Measurements from ENCODE around the gene ANKRD12. TPM values are rescaled to one million over a fixed set of nuclear protein-coding genes. Genes with fewer than 3 reads are reported as not detected.

Gene ANKRD12
- total and polyA plus RNA-seq, 4 experiments from 2014 or later = 10.7 to 280 (median 201) TPM

GRCh38 chr18:9240270-9240669 is 103.7 kb downstream of the ANKRD12 start:
- no peaks in the 10 kb centered on the region for H3K9me3 ChIP-seq (ENCODE audit: control insufficient read depth in 1 of 2, low read length in 2 of 2)
- Mint-ChIP-seq H3K4me3 (no peak overlapping the region), H3K4me1 (peaks cover 0 to 15% (median 8%) of the 10 kb centered on the region in 4 donors), H3K36me3 (peaks cover 58 to 64% of the 10 kb centered on the region in 2 donors), H3K9me3 (peaks cover 0 to 3% (median 0%) of the 10 kb centered on the region in 8 donors), H3K27ac (peak overlapping the region in 3 of 7 donors; percentile 43 to 57 (median 48)), H3K27me3 (no peaks in the 10 kb centered on the region)
- H3K4me1 ChIP-seq (ENCODE audit: insufficient read depth, low read length) = no peaks in the 10 kb centered on the region
- H3K4me3 ChIP-seq (ENCODE audit: low read length in 2 of 2) = no peak overlapping the region
- intact Hi-C loops (cut with micrococcal nuclease) = no loop called here
- CTCF ChIA-PET (ENCODE audit: partially characterized antibody) = no interaction called here
- POLR2A ChIA-PET (ENCODE audit: partially characterized antibody) = interaction anchor here (0.7 kb wide), 1 partner anchor 95 kb away, joined by 3 read pairs; the partner anchor contains the start of gene TWSG1
- no peak for DNase-seq
- no peaks in the 10 kb centered on the region for H3K27me3 ChIP-seq (ENCODE audit: insufficient read depth, low read length)
- no peak overlapping the region for H3K27ac ChIP-seq (ENCODE audit: low read depth, low read length)
- H3K36me3 ChIP-seq (ENCODE audit: insufficient read depth, low read length) = peaks cover 39% of the 10 kb centered on the region

GRCh38 chr18:9243029-9243428 is 106.4 kb downstream of the ANKRD12 start:
- intact Hi-C loops (cut with micrococcal nuclease) = no loop called here
- Histone ChIP-seq H3K4me3 (ENCODE audit: low read length in 2 of 2) (no peak overlapping the region), H3K4me1 (ENCODE audit: insufficient read depth, low read length) (no peaks in the 10 kb centered on the region), H3K9me3 (ENCODE audit: control insufficient read depth in 1 of 2, low read length in 2 of 2) (no peaks in the 10 kb centered on the region), H3K36me3 (ENCODE audit: insufficient read depth, low read length) (peaks cover 31% of the 10 kb centered on the region), H3K27me3 (ENCODE audit: insufficient read depth, low read length) (no peaks in the 10 kb centered on the region), H3K27ac (ENCODE audit: low read depth, low read length) (no peak overlapping the region)
- no peak for DNase-seq
- H3K9me3 Mint-ChIP-seq = peaks cover 0 to 1% (median 0%) of the 10 kb centered on the region in 8 donors
- CTCF ChIA-PET (ENCODE audit: partially characterized antibody) = no interaction called here
- H3K27ac Mint-ChIP-seq = peak overlapping the region in 4 of 7 donors; percentile 11 to 49 (median 26)
- H3K27me3 Mint-ChIP-seq = no peaks in the 10 kb centered on the region
- H3K4me1 Mint-ChIP-seq = peaks cover 0 to 12% (median 5%) of the 10 kb centered on the region in 4 donors
- POLR2A ChIA-PET (ENCODE audit: partially characterized antibody) = interaction anchor here (0.6 to 1.4 kb wide), 2 partner anchors 13 to 125 kb away, joined by 3 read pairs; no protein-coding TSS in a partner anchor
- H3K4me3 Mint-ChIP-seq = no peak overlapping the region
- peaks cover 43 to 51% of the 10 kb centered on the region in 2 donors for H3K36me3 Mint-ChIP-seq

GRCh38 chr18:9244376-9244775 is 107.8 kb downstream of the ANKRD12 start:
- Histone ChIP-seq H3K27ac (ENCODE audit: low read depth, low read length) (no peak overlapping the region), H3K4me1 (ENCODE audit: insufficient read depth, low read length) (no peaks in the 10 kb centered on the region), H3K9me3 (ENCODE audit: control insufficient read depth in 1 of 2, low read length in 2 of 2) (no peaks in the 10 kb centered on the region), H3K27me3 (ENCODE audit: insufficient read depth, low read length) (no peaks in the 10 kb centered on the region), H3K36me3 (ENCODE audit: insufficient read depth, low read length) (peaks cover 20% of the 10 kb centered on the region), H3K4me3 (ENCODE audit: low read length in 2 of 2) (no peak overlapping the region)
- H3K9me3 Mint-ChIP-seq = no peaks in the 10 kb centered on the region
- CTCF ChIA-PET (ENCODE audit: partially characterized antibody) = no interaction called here
- POLR2A ChIA-PET (ENCODE audit: partially characterized antibody) = no interaction called here
- H3K27me3 Mint-ChIP-seq = no peaks in the 10 kb centered on the region
- peaks cover 42 to 51% of the 10 kb centered on the region in 2 donors for H3K36me3 Mint-ChIP-seq
- DNase-seq = no peak
- H3K4me1 Mint-ChIP-seq = peaks cover 0 to 11% (median 6%) of the 10 kb centered on the region in 4 donors
- peak overlapping the region in 1 of 7 donors; percentile 0 for H3K27ac Mint-ChIP-seq
- H3K4me3 Mint-ChIP-seq = no peak overlapping the region
- intact Hi-C loops (cut with micrococcal nuclease) = no loop called here

GRCh38 chr18:9248661-9249060 is 112.1 kb downstream of the ANKRD12 start:
- ChIA-PET CTCF (ENCODE audit: partially characterized antibody) (no interaction called here), POLR2A (ENCODE audit: partially characterized antibody) (no interaction called here)
- Histone ChIP-seq H3K9me3 (ENCODE audit: control insufficient read depth in 1 of 2, low read length in 2 of 2) (no peaks in the 10 kb centered on the region), H3K4me3 (ENCODE audit: low read length in 2 of 2) (no peak overlapping the region), H3K27ac (ENCODE audit: low read depth, low read length) (no peak overlapping the region), H3K27me3 (ENCODE audit: insufficient read depth, low read length) (no peaks in the 10 kb centered on the region), H3K4me1 (ENCODE audit: insufficient read depth, low read length) (no peaks in the 10 kb centered on the region), H3K36me3 (ENCODE audit: insufficient read depth, low read length) (peaks cover 12% of the 10 kb centered on the region)
- intact Hi-C loops (cut with micrococcal nuclease) = no loop called here
- Mint-ChIP-seq H3K27me3 (no peaks in the 10 kb centered on the region), H3K9me3 (no peaks in the 10 kb centered on the region), H3K36me3 (peaks cover 53 to 55% of the 10 kb centered on the region in 2 donors), H3K4me1 (peaks cover 0 to 12% (median 6%) of the 10 kb centered on the region in 4 donors), H3K27ac (no peak overlapping the region), H3K4me3 (no peak overlapping the region)
- no peak for DNase-seq

- peak overlapping the region in 3 of 7 donors; percentile 6 to 36 (median 10) for H3K27ac Mint-ChIP-seq
- no peaks in the 10 kb centered on the region for H3K27me3 Mint-ChIP-seq
- H3K27me3 ChIP-seq (ENCODE audit: insufficient read depth, low read length) = no peaks in the 10 kb centered on the region
- no peaks in the 10 kb centered on the region for H3K9me3 Mint-ChIP-seq
- H3K36me3 Mint-ChIP-seq = peaks cover 53 to 55% of the 10 kb centered on the region in 2 donors
- peaks cover 15% of the 10 kb centered on the region for H3K36me3 ChIP-seq (ENCODE audit: insufficient read depth, low read length)
- DNase-seq = no peak
- H3K9me3 ChIP-seq (ENCODE audit: control insufficient read depth in 1 of 2, low read length in 2 of 2) = no peaks in the 10 kb centered on the region
- intact Hi-C loops (cut with micrococcal nuclease) = no loop called here
- no peak overlapping the region for H3K4me3 Mint-ChIP-seq
- no peaks in the 10 kb centered on the region for H3K4me1 ChIP-seq (ENCODE audit: insufficient read depth, low read length)
- H3K27ac ChIP-seq (ENCODE audit: low read depth, low read length) = no peak overlapping the region
- H3K4me3 ChIP-seq (ENCODE audit: low read length in 2 of 2) = no peak overlapping the region
- ChIA-PET POLR2A (ENCODE audit: partially characterized antibody) (interaction anchor here (1.1 kb wide), 1 partner anchor 26 kb away, joined by 3 read pairs; no protein-coding TSS in a partner anchor), CTCF (ENCODE audit: partially characterized antibody) (no interaction called here)
- peaks cover 0 to 11% (median 6%) of the 10 kb centered on the region in 4 donors for H3K4me1 Mint-ChIP-seq
These were observed 112.7 kb downstream of the ANKRD12 start for GRCh38 chr18:9249254-9249653.

GRCh38 chr18:9259173-9259572 is 122.6 kb downstream of the ANKRD12 start:
- no peak overlapping the region for H3K4me3 Mint-ChIP-seq
- DNase-seq = no peak
- intact Hi-C loops (cut with micrococcal nuclease) = no loop called here
- H3K4me3 ChIP-seq (ENCODE audit: low read length in 2 of 2) = no peak overlapping the region
- H3K36me3 Mint-ChIP-seq = peaks cover 73 to 79% of the 10 kb centered on the region in 2 donors
- peaks cover 8% of the 10 kb centered on the region for H3K36me3 ChIP-seq (ENCODE audit: insufficient read depth, low read length)
- peaks cover 10 to 24% (median 12%) of the 10 kb centered on the region in 4 donors for H3K4me1 Mint-ChIP-seq
- H3K9me3 ChIP-seq (ENCODE audit: control insufficient read depth in 1 of 2, low read length in 2 of 2) = no peaks in the 10 kb centered on the region
- no peak overlapping the region for H3K27ac ChIP-seq (ENCODE audit: low read depth, low read length)
- H3K27me3 ChIP-seq (ENCODE audit: insufficient read depth, low read length) = no peaks in the 10 kb centered on the region
- H3K27ac Mint-ChIP-seq = peak overlapping the region in 2 of 7 donors; percentile 3 to 47
- POLR2A ChIA-PET (ENCODE audit: partially characterized antibody) = no interaction called here
- CTCF ChIA-PET (ENCODE audit: partially characterized antibody) = no interaction called here
- H3K27me3 Mint-ChIP-seq = no peaks in the 10 kb centered on the region
- H3K4me1 ChIP-seq (ENCODE audit: insufficient read depth, low read length) = no peaks in the 10 kb centered on the region
- no peaks in the 10 kb centered on the region for H3K9me3 Mint-ChIP-seq

GRCh38 chr18:9260388-9261380 is 124.1 kb downstream of the ANKRD12 start:
- H3K9me3 ChIP-seq (ENCODE audit: control insufficient read depth in 1 of 2, low read length in 2 of 2) = no peaks in the 10 kb centered on the region
- ChIA-PET POLR2A (ENCODE audit: partially characterized antibody) (no interaction called here), CTCF (ENCODE audit: partially characterized antibody) (no interaction called here)
- H3K27ac ChIP-seq (ENCODE audit: low read depth, low read length) = no peak overlapping the region
- H3K27ac Mint-ChIP-seq = peak overlapping the region in 5 of 7 donors; percentile 25 to 82 (median 43)
- H3K4me1 ChIP-seq (ENCODE audit: insufficient read depth, low read length) = no peaks in the 10 kb centered on the region
- peaks cover 8 to 15% (median 9%) of the 10 kb centered on the region in 4 donors for H3K4me1 Mint-ChIP-seq
- peaks cover 5% of the 10 kb centered on the region for H3K36me3 ChIP-seq (ENCODE audit: insufficient read depth, low read length)
- no peaks in the 10 kb centered on the region for H3K27me3 Mint-ChIP-seq
- no peak overlapping the region for H3K4me3 ChIP-seq (ENCODE audit: low read length in 2 of 2)
- DNase-seq = no peak
- H3K4me3 Mint-ChIP-seq = no peak overlapping the region
- peaks cover 69 to 75% of the 10 kb centered on the region in 2 donors for H3K36me3 Mint-ChIP-seq
- no peaks in the 10 kb centered on the region for H3K27me3 ChIP-seq (ENCODE audit: insufficient read depth, low read length)
- peaks cover 0 to under 1% (median 0%) of the 10 kb centered on the region in 8 donors for H3K9me3 Mint-ChIP-seq
- intact Hi-C loops (cut with micrococcal nuclease) = no loop called here

Data from CD4-positive, alpha-beta memory T cell (primary cell).